GM21825 (cell line): Measurements from ENCODE around the gene KIAA1614.
A peak's percentile ranks its signal among the peaks of the same experiment; 100 is the strongest.

Experiments used
- ATAC-seq: cut with Tn5 transposase; IDR thresholded peaks from one replicate; pipeline ENCODE4 v1.9.1; 2021; ENCODE audit warnings: mild to moderate bottlenecking, moderate library complexity; ENCODE audit not compliant: unreplicated experiment

KIAA1614 gene

GRCh38 chr1:180939073-180939710 lies 26.5 kb downstream of the KIAA1614 start:
- no peak for ATAC-seq

GRCh38 chr1:180939711-180940103 lies 27.0 kb downstream of the KIAA1614 start:
- ATAC-seq: no peak

GRCh38 chr1:180940445-180940844 lies 27.7 kb downstream of the KIAA1614 start:
- no peak for ATAC-seq

GRCh38 chr1:180941518-180942275 lies 29.0 kb downstream of the KIAA1614 start:
- no peak for ATAC-seq

GRCh38 chr1:180945151-180945550 lies 32.5 kb downstream of the KIAA1614 start:
- no peak for ATAC-seq

- no peak for ATAC-seq
These were observed 32.9 kb downstream of the KIAA1614 start for GRCh38 chr1:180945551-180945950.

GRCh38 chr1:180946056-180946455 lies 33.4 kb downstream of the KIAA1614 start:
- no peak for ATAC-seq

- ATAC-seq: no peak
These were observed 34.1 kb downstream of the KIAA1614 start for GRCh38 chr1:180946541-180947498.

- ATAC-seq: no peak
These were observed 34.8 kb downstream of the KIAA1614 start for GRCh38 chr1:180947499-180947885.

- ATAC-seq: no peak
These were observed 35.4 kb downstream of the KIAA1614 start for GRCh38 chr1:180947901-180948640.

GRCh38 chr1:180948641-180949615 lies 36.2 kb downstream of the KIAA1614 start:
- no peak for ATAC-seq

- no peak for ATAC-seq
These were observed 36.9 kb downstream of the KIAA1614 start for GRCh38 chr1:180949616-180950000.

GRCh38 chr1:180950321-180950720 lies 37.6 kb downstream of the KIAA1614 start:
- ATAC-seq: no peak

GRCh38 chr1:180951186-180951745 lies 38.6 kb downstream of the KIAA1614 start:
- ATAC-seq: no peak

GRCh38 chr1:180951836-180952656 lies 39.3 kb downstream of the KIAA1614 start:
- ATAC-seq: no peak

GRCh38 chr1:180952657-180953013 lies 39.9 kb downstream of the KIAA1614 start:
- ATAC-seq: no peak

GRCh38 chr1:180953291-180954004 lies 40.8 kb downstream of the KIAA1614 start:
- ATAC-seq: peak; percentile 26
